ENCODE measurements around the gene DOCK4. TPM values are rescaled to one million over a fixed set of nuclear protein-coding genes. Genes with fewer than 3 reads are reported as not detected.

DOCK4 gene
- polyA plus RNA-seq, 1 donor: 7.5 TPM

DNA sequence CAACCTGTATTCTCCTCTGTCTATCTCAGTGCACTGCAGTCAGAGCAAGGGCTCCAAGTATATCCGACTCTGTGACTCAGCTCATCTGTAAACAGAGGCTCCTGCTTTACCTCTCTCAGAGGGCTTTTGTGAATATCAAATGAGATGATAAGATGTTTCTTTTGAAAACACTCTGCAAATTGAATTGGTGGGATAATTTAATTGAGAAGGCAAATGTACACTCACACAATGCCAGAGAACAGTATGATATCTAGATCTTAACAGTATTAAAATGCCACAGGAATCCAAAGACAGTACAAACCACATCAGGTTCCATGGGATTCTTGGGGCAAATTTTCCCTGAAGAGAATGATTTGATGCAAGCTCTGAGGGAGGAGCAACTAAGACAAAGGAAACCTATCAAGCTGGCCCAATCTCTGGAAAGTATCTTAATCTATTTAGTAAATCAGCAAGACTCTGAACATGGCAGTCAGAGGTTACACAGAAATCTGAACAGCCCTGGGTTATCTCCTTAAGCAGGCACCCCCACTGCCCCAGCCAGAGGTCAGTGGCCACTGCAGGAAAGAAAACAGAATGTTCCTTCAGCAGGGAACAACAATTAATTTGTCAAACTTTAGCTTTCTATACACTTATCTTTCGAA, 45.9 kb downstream of the DOCK4 start:
- DNase-seq (ENCODE audit: low read depth): no peak

- no peak for DNase-seq (ENCODE audit: low read depth)
These were observed 46.8 kb downstream of the DOCK4 start for GRCh38 chr7:112159351-112159750.

DNA sequence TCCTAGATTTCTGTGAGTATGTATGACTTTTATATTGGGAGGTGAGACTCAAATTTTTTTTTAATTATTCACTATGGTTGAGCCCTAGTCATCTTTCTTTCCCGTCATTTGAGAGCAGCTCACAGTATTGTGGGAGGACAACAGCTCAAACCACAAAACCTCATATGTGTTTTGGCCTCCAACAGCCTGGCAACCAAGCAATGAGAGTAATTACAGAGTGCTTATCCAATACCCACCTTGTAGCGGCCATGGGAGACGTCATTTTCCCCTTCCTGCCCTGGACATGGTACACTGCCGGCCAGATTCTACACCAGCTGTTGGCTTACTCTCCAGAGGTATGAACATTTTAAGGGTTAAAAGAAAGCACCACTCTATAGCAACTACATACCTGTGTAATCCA, 49.1 kb downstream of the DOCK4 start:
- no peak for DNase-seq (ENCODE audit: low read depth)

DNA sequence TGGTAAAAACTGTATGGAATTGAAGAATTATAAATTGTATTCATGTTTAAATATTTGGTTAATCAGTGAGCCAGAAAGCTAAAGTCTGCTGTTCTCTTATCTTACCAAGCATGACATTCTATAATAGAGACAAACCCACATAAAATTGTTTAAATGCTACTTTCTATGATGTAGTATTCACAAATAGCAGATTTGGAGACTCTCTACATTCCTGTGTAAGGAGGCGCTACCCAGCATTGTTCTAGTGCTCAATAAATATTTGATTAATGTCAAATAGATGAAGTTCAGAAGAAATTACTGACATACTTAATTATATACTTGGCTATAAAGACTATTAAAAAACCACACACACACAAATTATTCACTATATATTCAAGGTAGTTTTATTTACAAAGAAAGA, 49.8 kb downstream of the DOCK4 start:
- DNase-seq (ENCODE audit: low read depth): no peak

DNA sequence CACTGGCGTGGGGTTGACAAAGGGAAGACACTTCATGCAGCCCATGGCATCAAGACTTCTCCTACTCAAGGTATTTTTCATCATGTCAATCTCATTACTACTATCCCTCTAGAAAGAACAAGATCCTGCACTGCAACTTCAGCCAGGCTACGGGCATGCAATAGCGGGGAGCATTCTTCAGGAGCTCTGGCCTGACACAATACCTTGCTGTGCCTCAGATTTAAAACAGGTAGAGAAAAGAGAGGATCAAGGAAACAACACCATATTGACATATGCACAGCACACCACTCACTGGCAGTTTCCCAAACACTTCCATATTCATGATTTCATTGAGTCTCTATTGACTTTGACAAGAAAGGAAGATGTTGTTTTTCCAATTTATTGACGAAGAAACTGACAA, 51.5 kb downstream of the DOCK4 start:
- DNase-seq (ENCODE audit: low read depth): no peak

DNA sequence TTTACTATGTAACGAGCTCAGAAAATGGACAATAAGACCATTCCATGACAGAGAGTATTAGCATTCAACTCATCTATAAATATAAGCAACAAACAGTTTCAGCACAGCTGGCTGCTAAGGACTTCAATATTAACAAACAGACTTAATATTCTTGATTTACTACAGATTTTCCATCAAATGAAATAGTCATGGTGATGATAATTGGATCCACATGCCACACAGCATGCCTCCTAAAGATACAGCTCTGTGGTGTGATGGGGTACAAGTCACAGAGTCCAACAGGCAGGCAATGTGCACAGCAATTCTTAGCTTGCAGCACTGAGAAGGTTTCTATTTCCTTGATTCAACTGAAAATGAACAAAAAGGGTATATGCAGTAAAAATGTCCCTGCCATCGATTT, 54.0 kb downstream of the DOCK4 start:
- DNase-seq (ENCODE audit: low read depth): no peak

DNA sequence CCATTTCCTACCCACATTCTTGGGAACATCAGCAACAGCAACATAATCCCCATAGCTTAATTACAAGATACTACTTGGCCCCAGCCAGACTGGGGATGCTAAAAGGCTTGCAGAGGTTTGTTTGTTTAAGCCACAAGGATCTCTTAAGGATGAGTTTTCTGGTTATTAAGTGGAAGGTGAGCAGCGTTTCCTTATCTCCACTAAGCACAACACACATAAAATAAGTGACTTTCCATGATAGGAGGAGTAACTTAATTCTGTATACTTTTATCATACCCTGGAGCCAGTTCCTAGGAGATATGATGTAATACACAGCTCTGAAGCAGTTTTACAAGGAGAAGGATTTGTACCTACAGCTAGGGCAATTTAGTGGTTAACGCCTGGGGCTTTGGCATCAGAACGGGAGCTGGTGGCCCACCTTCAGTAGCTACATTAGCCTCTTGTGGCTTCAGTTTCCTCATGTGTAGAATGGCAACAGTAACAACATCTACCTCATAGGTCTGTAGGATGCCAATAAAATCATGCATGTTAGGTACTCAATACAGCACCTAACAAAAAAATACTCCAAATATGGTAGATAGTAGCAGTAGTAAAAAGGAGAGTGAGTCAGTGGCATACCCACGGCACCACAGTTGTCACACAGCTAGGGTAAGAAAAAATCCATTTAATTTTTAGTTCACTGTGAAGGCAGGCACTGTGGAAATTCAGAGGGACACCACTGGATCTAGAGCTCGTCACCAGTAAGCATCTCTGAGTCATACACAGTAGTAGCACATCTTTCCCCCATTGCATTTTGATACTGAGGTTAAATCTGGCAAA, 55.2 kb downstream of the DOCK4 start:
- no peak for DNase-seq (ENCODE audit: low read depth)

DNA sequence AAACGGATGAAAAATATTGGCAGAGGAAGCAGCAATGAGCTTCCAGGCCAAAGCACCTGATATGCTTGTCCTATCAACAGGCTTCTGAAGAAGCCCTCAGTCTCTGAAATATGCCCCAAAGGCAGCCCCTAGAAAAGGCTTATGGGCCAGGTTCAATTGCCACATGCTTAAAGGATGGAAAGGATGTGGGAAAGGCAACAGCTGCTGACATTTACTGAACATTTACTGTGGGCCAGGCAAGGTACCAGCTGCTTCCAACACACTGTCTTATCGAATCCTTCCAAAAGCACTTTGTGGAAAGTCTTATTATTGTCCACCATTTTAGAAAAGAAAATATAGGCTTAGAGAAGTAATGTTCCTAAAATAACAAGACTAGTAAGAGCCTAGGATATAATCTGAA, 56.5 kb downstream of the DOCK4 start:
- DNase-seq (ENCODE audit: low read depth): no peak

- DNase-seq (ENCODE audit: low read depth): no peak
These were observed 58.3 kb downstream of the DOCK4 start for GRCh38 chr7:112147793-112148361.

DNA sequence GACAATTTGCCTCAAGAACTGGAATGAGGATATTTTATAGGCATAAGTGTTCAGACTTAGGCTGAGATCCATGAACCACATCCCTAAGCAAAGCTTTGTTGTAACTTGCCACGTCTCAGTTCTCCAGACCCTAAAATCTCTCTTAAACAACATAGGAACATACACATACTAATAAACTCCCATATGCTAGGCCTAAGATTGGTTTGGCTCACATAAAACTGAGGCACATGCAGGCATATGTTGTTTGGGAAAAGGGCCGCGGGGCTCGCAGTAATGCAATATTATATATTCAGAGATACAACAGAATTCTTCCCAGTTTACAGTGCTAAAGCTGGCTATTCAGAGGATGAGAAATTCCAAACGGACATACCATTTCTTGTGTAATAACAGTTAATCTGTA, 61.0 kb downstream of the DOCK4 start:
- DNase-seq (ENCODE audit: low read depth): no peak

DNA sequence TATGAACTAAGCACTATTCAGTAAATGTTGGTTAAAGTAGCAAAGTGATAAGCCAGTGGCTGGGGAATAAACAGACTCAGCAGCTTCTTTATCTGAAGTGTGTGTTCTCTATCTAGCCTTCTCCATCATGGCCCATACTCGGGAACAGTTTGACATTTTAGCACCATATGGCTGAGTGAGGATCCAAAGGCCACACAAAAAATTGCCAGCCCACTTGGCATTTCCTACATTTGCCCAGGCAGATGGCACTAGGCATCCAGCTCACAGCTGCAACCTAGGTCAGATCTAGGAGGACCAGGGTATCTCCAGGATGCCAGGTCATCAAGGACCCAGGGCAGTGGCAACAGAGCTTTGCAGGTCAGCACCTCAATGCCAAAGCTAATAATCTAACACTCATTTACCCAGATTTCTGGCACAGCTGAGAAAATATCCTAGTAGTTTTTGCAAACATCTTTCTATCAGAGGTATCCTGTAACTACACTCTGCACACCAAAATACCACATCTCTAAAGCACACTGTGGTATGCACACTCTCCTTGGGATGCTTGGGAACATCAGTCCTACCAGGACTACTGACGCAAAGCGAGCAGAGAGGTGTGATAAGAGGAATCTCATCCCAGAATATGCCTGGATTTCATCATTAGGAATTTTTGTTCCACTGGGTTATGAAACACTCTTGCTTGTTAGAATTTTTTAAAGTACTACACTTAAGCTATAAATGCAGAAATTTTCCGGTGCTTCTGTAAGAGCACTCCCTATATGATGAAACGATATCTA, 61.7 kb downstream of the DOCK4 start:
- DNase-seq (ENCODE audit: low read depth): no peak

GRCh38 chr7:112143582-112143981, 62.6 kb downstream of the DOCK4 start:
- DNase-seq (ENCODE audit: low read depth): no peak

- no peak for DNase-seq (ENCODE audit: low read depth)
These were observed 63.1 kb downstream of the DOCK4 start for GRCh38 chr7:112143136-112143535.

DNA sequence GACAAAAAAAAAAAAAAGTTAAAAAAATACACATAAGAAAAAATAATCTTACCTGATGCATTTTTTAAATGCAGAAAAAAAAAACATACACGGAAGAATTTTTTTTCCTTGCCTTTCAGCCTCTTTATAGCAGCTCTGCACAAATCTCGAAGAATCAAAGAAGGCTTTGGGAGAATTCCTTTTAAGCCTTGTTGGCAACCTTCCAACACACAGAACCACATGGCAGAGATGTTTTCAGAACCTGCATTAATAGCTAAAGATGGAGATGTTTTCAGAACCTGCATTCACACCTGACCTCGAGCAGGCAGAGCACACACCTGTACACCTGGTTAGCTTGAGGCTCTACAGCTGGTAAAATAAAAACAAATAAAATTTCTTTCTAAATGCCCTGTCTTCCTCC, 65.6 kb downstream of the DOCK4 start:
- no peak for DNase-seq (ENCODE audit: low read depth)

DNA sequence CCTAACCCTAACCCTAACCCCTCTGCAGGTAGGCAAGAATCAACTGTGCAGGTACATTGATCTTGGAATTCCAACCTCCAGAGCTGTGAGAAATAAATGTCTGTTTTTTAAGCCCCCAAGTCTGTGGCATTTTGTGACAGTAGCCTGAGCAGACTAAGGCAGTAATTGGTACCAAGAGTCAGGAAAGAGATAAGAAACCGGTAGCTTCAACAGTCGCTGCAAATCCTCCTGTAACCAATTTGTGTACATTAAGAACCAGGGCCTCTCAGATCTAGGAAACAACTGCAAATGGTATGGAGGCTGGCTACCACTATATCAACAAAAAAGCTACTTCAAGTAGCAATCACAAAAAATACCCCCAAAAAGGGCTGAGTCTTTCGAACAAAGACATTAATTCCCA, 67.3 kb downstream of the DOCK4 start:
- no peak for DNase-seq (ENCODE audit: low read depth)

GRCh38 chr7:112138325-112138852, 67.8 kb downstream of the DOCK4 start:
- DNase-seq (ENCODE audit: low read depth): no peak

DNA sequence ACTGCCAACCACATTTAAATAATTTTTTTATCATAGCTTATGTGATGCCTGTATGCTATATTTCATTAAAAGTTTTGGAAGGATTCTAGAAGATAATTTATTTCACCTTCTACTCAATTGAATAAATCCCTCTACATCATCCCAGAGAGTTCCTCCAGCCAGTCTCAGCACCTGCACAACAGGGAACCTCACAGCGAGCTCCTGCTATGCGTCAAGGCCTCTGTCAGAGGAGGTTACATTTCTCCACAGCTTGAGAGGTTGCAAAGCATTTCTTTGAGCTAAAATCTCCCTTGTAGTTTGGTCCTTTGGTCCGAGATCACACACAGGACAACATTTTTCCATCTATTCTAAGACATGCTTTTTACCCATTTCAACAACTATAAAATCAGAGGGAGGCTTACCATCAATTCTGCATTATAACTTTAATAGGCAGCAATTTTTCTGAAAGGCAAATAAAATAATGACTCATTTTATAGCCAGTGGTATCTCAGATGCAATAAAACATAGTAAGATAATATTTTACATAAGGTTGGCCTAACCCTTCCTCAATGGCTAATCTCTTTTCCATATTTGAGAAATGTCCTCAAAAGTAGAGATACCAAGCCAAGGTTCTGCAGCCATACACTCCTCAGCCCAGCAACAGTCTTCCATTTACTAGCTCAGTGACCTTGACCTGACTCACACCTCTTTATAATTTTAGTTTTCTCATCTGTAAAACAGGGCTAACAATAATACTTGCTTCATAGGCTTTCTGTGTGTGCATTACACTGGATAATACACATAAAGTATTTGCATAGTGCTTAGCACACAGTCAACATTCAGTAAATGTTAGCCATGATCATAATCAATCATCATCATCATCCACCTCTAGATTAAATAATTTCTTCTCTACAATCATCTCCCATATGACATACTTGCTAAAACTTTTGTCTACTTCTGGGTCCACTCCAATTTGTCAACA, 68.8 kb downstream of the DOCK4 start:
- DNase-seq (ENCODE audit: low read depth): no peak

DNA sequence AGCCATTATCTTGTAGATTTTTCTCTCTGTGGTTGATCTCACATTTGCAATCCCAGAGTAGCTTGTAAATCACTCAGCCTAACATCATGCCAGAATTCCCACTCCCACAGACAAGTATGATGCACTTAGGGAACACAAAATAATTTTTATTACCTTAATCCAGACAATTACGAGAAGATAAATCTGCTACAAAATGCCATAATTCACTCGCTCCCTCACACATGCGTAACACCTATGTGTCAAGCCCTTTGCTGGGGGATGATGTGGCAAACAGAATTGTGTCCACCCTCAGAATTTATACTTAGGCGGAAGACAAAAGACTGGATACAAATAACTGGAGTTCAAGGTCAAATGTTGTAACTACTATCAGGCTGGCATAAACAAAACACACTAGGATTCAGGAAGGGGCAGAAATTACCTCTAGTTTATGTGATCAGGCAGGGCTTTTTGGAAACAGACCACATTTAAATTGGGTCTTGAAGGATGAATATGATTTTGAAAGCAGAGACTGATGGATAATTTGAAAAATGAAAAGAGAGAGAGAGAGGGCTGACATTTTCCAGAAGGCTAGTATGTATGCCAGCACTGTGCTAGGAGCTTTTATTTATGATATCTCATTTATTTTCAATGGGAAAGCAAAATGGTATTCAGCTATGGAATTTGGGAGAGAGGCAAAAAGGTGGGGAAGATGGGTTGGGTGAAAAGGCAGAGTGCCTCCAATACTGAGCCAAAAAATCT, 69.8 kb downstream of the DOCK4 start:
- no peak for DNase-seq (ENCODE audit: low read depth)

DNA sequence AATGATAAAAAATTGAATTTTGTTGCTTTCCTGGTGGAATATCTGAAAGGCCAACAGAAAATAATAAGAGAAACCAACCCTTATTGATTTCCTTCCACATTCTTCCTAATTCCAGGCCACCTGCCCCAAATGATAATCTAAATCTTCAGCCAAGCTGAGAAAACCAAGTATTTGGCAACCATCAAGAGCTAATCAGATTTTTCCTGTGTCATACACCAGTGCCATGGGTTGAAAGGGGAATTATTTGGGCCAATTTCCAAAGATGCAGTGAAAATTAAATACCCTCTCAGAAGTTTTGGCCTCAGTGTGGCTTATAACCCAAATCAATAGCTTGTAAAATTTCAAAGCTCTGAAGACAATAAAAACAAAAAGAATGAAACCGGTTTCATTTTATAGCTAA, 70.4 kb downstream of the DOCK4 start:
- no peak for DNase-seq (ENCODE audit: low read depth)

DNA sequence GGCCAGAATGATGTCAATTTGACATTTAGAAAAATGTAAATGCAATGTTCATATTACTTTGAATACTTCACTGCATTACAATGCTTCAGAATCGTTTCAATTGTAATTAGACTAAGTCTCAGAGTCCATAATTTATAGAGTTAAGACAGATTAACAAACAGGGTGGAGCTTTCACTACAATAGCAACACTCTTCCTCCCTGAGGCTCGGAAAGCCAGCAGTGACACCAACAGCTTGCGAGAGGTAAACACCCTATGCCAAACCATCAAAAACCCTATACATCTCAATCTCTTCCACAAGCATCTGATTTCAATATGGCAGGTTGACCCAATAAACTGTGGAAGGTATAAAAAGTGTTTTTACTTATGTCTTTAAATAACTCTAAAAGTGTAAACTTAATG, 72.2 kb downstream of the DOCK4 start:
- DNase-seq (ENCODE audit: low read depth): no peak
